Kidney epithelial cell (primary cell): ENCODE measurements around the gene SCYL1. TPM values are rescaled to one million over a fixed set of nuclear protein-coding genes. Genes with fewer than 3 reads are reported as not detected.

ENCODE experiments used
- DNase-seq: peaks from one replicate; pipeline ENCODE4 v3.0.0-alpha.2; 2010; ENCODE audit warnings: low read depth
- H3K27me3 ChIP-seq: 2 replicates; pipeline ENCODE4 v1.6.0; 2011; ENCODE audit warnings: low read length; ENCODE audit not compliant: control insufficient read depth, insufficient read depth
- H3K36me3 ChIP-seq: 2 replicates; pipeline ENCODE4 v1.5.1; 2011; ENCODE audit warnings: low read length; ENCODE audit not compliant: control insufficient read depth, insufficient read depth
- H3K4me3 ChIP-seq: 2 replicates; pipeline ENCODE4 v1.5.1; 2011; ENCODE audit warnings: low read depth, mild to moderate bottlenecking, control low read depth, low read length
- CTCF ChIP-seq: IDR thresholded peaks from 2 replicates; pipeline ENCODE4 v1.5.1; 2011; ENCODE audit warnings: mild to moderate bottlenecking, moderate library complexity, low read length, control low read depth, inconsistent platforms; ENCODE audit not compliant: insufficient read depth, poor library complexity, severe bottlenecking
- total RNA-seq: library from RNA; depleted of rRNA; stranded (reverse); fragments of >200 nt; gene quantifications from 2 replicates; pipeline ENCODE4 v1.2.3, GENCODE V29; 2015

SCYL1 gene
- total RNA-seq, 1 donor from 2014 or later, result 121 TPM

- no peak overlapping the region for H3K4me3 ChIP-seq
- no peak for DNase-seq
- no peaks in the 10 kb centered on the region for H3K27me3 ChIP-seq
Measured at GRCh38 chr11:65549096-65549495, 24.2 kb downstream of the SCYL1 start.

GRCh38 chr11:65551572-65552387, 26.9 kb downstream of the SCYL1 start:
- peak; percentile 58 for TF ChIP-seq CTCF
- Histone ChIP-seq H3K4me3 (no peak overlapping the region), H3K36me3 (peaks cover 7% of the 10 kb centered on the region), H3K27me3 (no peaks in the 10 kb centered on the region)
- DNase-seq, result no peak

More at GRCh38 chr11:65549096-65549495, 24.2 kb downstream of the SCYL1 start:
- H3K36me3 ChIP-seq, result peaks cover 7% of the 10 kb centered on the region
- TF ChIP-seq CTCF, result no peak

GRCh38 chr11:65552388-65552951, 27.6 kb downstream of the SCYL1 start:
- peaks cover 7% of the 10 kb centered on the region for H3K36me3 ChIP-seq
- no peak for TF ChIP-seq CTCF
- no peaks in the 10 kb centered on the region for H3K27me3 ChIP-seq
- H3K4me3 ChIP-seq, result no peak overlapping the region
- no peak for DNase-seq

GRCh38 chr11:65553301-65554001, 28.6 kb downstream of the SCYL1 start:
- no peak overlapping the region for H3K4me3 ChIP-seq
- H3K36me3 ChIP-seq, result peaks cover 7% of the 10 kb centered on the region
- no peaks in the 10 kb centered on the region for H3K27me3 ChIP-seq
- DNase-seq, result no peak
- TF ChIP-seq CTCF, result no peak

- no peak for DNase-seq
- Histone ChIP-seq H3K4me3 (no peak overlapping the region), H3K36me3 (peaks cover 7% of the 10 kb centered on the region), H3K27me3 (no peaks in the 10 kb centered on the region)
- TF ChIP-seq CTCF, result no peak
Measured at GRCh38 chr11:65554057-65554818, 29.4 kb downstream of the SCYL1 start.
